GM23338 (cell line): ENCODE data around the gene WASF2. TPM values are rescaled to one million over a fixed set of nuclear protein-coding genes. Genes with fewer than 3 reads are reported as not detected.

Source experiments
- ATAC-seq: fragments of 200-7000 bp; cut with Tn5 transposase; 3 replicates; pipeline ENCODE4 v1.9.1; 2020
- DNase-seq: peaks from one replicate; pipeline ENCODE4 v3.0.0-alpha.2; 2015; ENCODE audit warnings: low spot score
- H2AFZ ChIP-seq: fragments of 200-600 bp; sonication (generic); 2 replicates; pipeline ENCODE4 v1.8.0; 2016; ENCODE audit warnings: antibody characterized with exemption, mild to moderate bottlenecking, moderate library complexity
- H3F3A ChIP-seq: fragments of 200-600 bp; sonication (generic); replicated peaks from 2 replicates; pipeline ENCODE4 v1.8.0; 2017; ENCODE audit warnings: antibody characterized with exemption, mixed run types, low read depth
- H3K27ac ChIP-seq: fragments of 200-600 bp; sonication (generic); 2 replicates; pipeline ENCODE4 v1.6.1; 2016; ENCODE audit warnings: low read depth
- H3K27me3 ChIP-seq: fragments of 200-600 bp; sonication (generic); 2 replicates; pipeline ENCODE4 v1.8.0; 2016; ENCODE audit warnings: mild to moderate bottlenecking, mixed run types, moderate library complexity; ENCODE audit not compliant: insufficient read depth
- H3K36me3 ChIP-seq: fragments of 200-600 bp; sonication (generic); 2 replicates; pipeline ENCODE4 v1.8.0; 2016; ENCODE audit warnings: mild to moderate bottlenecking; ENCODE audit not compliant: insufficient read depth
- H3K4me1 ChIP-seq: fragments of 200-600 bp; sonication (generic); 2 replicates; pipeline ENCODE4 v1.8.0; 2016; ENCODE audit warnings: mild to moderate bottlenecking, moderate library complexity; ENCODE audit not compliant: insufficient read depth
- H3K4me2 ChIP-seq: fragments of 200-600 bp; sonication (generic); 2 replicates; pipeline ENCODE4 v1.7.1; 2017; ENCODE audit warnings: mixed run types
- H3K4me3 ChIP-seq: fragments of 200-600 bp; sonication (generic); 2 replicates; pipeline ENCODE4 v1.6.1; 2016; ENCODE audit warnings: mixed run types
- H3K79me2 ChIP-seq: fragments of 200-600 bp; sonication (generic); replicated peaks from 2 replicates; pipeline ENCODE4 v1.8.0; 2017; ENCODE audit warnings: mild to moderate bottlenecking; ENCODE audit not compliant: insufficient read depth
- H3K9me2 ChIP-seq: fragments of 200-600 bp; sonication (generic); 2 replicates; pipeline ENCODE4 v1.8.0; 2017; ENCODE audit not compliant: insufficient read depth
- H4K20me1 ChIP-seq: fragments of 200-600 bp; sonication (generic); replicated peaks from 2 replicates; pipeline ENCODE4 v1.8.0; 2017; ENCODE audit warnings: mild to moderate bottlenecking; ENCODE audit not compliant: insufficient read depth
- H3K27ac Mint-ChIP-seq: 2 replicates; pipeline ENCODE4 v1.8.0; 2020; ENCODE audit warnings: inconsistent platforms, mild to moderate bottlenecking, moderate library complexity, mixed read lengths
- H3K27me3 Mint-ChIP-seq: 3 replicates; pipeline ENCODE4 v1.8.0; 2022; ENCODE audit warnings: low read depth, mild to moderate bottlenecking, moderate library complexity, mixed read lengths, inconsistent platforms; ENCODE audit not compliant: insufficient read depth, poor library complexity
- H3K36me3 Mint-ChIP-seq: 3 replicates; pipeline ENCODE4 v1.8.0; 2021; ENCODE audit warnings: low read depth, mild to moderate bottlenecking, inconsistent platforms, moderate library complexity, mixed read lengths
- H3K4me1 Mint-ChIP-seq: 3 replicates; pipeline ENCODE4 v1.8.0; 2020; ENCODE audit warnings: mild to moderate bottlenecking, inconsistent platforms, mixed read lengths
- H3K4me3 Mint-ChIP-seq: 3 replicates; pipeline ENCODE4 v1.8.0; 2021; ENCODE audit warnings: moderate library complexity, mild to moderate bottlenecking, inconsistent platforms, mixed read lengths
- H3K9me3 Mint-ChIP-seq: 3 replicates; pipeline ENCODE4 v1.8.0; 2020; ENCODE audit warnings: moderate library complexity, mild to moderate bottlenecking, inconsistent platforms, mixed read lengths
- CREB1 ChIP-seq: fragments of 250-450 bp; sonication (Bioruptor Pico); IDR thresholded peaks from 2 replicates; pipeline ENCODE4 v1.5.0; 2020; ENCODE audit warnings: low read depth, mild to moderate bottlenecking, moderate library complexity
- EZH2 ChIP-seq: fragments of 200-600 bp; sonication (generic); IDR thresholded peaks from one replicate; pipeline ENCODE4 v1.8.0; 2017; ENCODE audit warnings: antibody characterized with exemption, mild to moderate bottlenecking, low read depth; ENCODE audit not compliant: unreplicated experiment
- EZH2phosphoT487 ChIP-seq: fragments of 200-600 bp; sonication (generic); IDR thresholded peaks from one replicate; pipeline ENCODE4 v1.8.1; 2018; ENCODE audit warnings: antibody characterized with exemption; ENCODE audit not compliant: unreplicated experiment
- JUNB ChIP-seq: IDR thresholded peaks from one replicate; pipeline ENCODE4 v1.6.1; 2016; ENCODE audit warnings: antibody characterized with exemption; ENCODE audit not compliant: unreplicated experiment
- NANOG ChIP-seq: IDR thresholded peaks from 2 replicates; pipeline ENCODE4 v1.6.1; 2016; ENCODE audit warnings: antibody characterized with exemption, borderline replicate concordance
- POLR2AphosphoS5 ChIP-seq: IDR thresholded peaks from 2 replicates; pipeline ENCODE4 v1.6.1; 2016; ENCODE audit warnings: antibody characterized with exemption, low read depth
- STAT1 ChIP-seq: IDR thresholded peaks from one replicate; pipeline ENCODE4 v1.6.1; 2016; ENCODE audit warnings: antibody characterized with exemption; ENCODE audit not compliant: unreplicated experiment
- ZNF114 ChIP-seq: fragments of 250-450 bp; sonication (Bioruptor Pico); IDR thresholded peaks from 2 replicates; pipeline ENCODE4 v1.5.0; 2020; ENCODE audit warnings: mild to moderate bottlenecking, moderate library complexity
- ZNF331 ChIP-seq: fragments of 250-450 bp; sonication (Bioruptor Pico); IDR thresholded peaks from 2 replicates; pipeline ENCODE4 v1.5.0; 2020; ENCODE audit warnings: low read depth, mild to moderate bottlenecking, moderate library complexity
- polyA plus RNA-seq: library from polyadenylated mRNA; unstranded; fragments of >200 nt; fragmentation: Nextera tagmentation; extraction: Ambion mirVana; gene quantifications from 2 replicates; pipeline ENCODE4 v1.2.1, GENCODE V29; 2016
- total RNA-seq: library from RNA; depleted of rRNA; stranded (reverse); fragments of >200 nt; shearing (Covaris generic); gene quantifications from 2 replicates; pipeline ENCODE4 v1.2.3, GENCODE V29; 2014
- TF ChIP-seq, protein P1 (sequence below): fragments of 250-450 bp; sonication (Bioruptor Pico); IDR thresholded peaks from 2 replicates; pipeline ENCODE4 v1.5.0; 2020; ENCODE audit warnings: mild to moderate bottlenecking, moderate library complexity
- TF ChIP-seq, protein P2 (sequence below): IDR thresholded peaks from one replicate; pipeline ENCODE4 v1.6.1; 2018; ENCODE audit warnings: antibody characterized with exemption; ENCODE audit not compliant: unreplicated experiment
- TF ChIP-seq, protein P3 (sequence below): IDR thresholded peaks from 2 replicates; pipeline ENCODE4 v1.6.1; 2016; ENCODE audit warnings: antibody characterized with exemption
- TF ChIP-seq, protein P4 (sequence below), 2 experiments: fragments of 200-600 bp in 1 of 2; sonication (generic) in 1 of 2; conservative IDR thresholded peaks; 2 replicates each; pipeline versions ENCODE4 v1.5.1 to v1.6.1; 2016 to 2017; ENCODE audit warnings: antibody characterized with exemption in 2 of 2, low read depth in 2 of 2, mild to moderate bottlenecking in 2 of 2, moderate library complexity in 1 of 2

WASF2 gene
- total and polyA plus RNA-seq, 2 experiments from 2014 or later: 40.9 to 95.6 TPM

DNA sequence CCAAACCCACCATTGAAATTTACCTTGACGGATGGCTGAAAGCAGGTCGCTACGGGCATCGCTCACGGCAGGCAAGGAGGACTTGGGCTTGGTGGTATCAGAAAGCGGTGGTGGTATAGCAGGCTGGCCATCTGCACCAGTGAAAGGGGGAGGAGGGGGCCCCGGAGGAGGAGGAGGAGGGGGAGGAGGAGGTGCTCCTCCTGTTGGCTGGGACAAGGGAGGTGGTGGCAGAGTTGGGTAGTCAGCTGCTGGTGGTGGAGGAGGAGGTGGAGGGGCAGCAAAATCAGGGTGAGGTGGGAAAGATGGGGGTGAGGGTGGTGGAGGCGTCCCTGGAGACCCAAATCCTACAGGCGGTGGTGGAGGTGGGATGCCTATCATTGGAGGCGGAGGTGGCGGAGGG lies 80.3 kb downstream of the WASF2 start:
- H3K4me3 Mint-ChIP-seq: no peak overlapping the region
- H3K4me3 ChIP-seq: no peak overlapping the region
- H3K36me3 ChIP-seq: peaks cover 20% of the 10 kb centered on the region
- no peak overlapping the region for H3K27ac ChIP-seq
- DNase-seq (no peak), ATAC-seq (no peak)
- no peaks in the 10 kb centered on the region for H4K20me1 ChIP-seq
- no peaks in the 10 kb centered on the region; the same call in 1 of the 2 replicates for H3F3A ChIP-seq
- no peak overlapping the region for H2AFZ ChIP-seq
- no peaks in the 10 kb centered on the region for H3K9me2 ChIP-seq
- H3K4me2 ChIP-seq: no peak overlapping the region
- H3K9me3 Mint-ChIP-seq: no peaks in the 10 kb centered on the region
- H3K4me1 ChIP-seq: peaks cover 16% of the 10 kb centered on the region
- peaks cover 69% of the 10 kb centered on the region for H3K36me3 Mint-ChIP-seq
- H3K27me3 ChIP-seq: no peaks in the 10 kb centered on the region
- H3K27me3 Mint-ChIP-seq: peaks cover 3% of the 10 kb centered on the region
- TF ChIP-seq ZNF331 (no peak), EZH2 (no peak), EZH2phosphoT487 (no peak), POLR2AphosphoS5 (no peak), NANOG (no peak), CREB1 (CRISPR knock-in tag) (no peak), STAT1 (no peak), JUNB (no peak), ZNF114 (CRISPR knock-in tag) (no peak)
- TF ChIP-seq, protein P1, sequence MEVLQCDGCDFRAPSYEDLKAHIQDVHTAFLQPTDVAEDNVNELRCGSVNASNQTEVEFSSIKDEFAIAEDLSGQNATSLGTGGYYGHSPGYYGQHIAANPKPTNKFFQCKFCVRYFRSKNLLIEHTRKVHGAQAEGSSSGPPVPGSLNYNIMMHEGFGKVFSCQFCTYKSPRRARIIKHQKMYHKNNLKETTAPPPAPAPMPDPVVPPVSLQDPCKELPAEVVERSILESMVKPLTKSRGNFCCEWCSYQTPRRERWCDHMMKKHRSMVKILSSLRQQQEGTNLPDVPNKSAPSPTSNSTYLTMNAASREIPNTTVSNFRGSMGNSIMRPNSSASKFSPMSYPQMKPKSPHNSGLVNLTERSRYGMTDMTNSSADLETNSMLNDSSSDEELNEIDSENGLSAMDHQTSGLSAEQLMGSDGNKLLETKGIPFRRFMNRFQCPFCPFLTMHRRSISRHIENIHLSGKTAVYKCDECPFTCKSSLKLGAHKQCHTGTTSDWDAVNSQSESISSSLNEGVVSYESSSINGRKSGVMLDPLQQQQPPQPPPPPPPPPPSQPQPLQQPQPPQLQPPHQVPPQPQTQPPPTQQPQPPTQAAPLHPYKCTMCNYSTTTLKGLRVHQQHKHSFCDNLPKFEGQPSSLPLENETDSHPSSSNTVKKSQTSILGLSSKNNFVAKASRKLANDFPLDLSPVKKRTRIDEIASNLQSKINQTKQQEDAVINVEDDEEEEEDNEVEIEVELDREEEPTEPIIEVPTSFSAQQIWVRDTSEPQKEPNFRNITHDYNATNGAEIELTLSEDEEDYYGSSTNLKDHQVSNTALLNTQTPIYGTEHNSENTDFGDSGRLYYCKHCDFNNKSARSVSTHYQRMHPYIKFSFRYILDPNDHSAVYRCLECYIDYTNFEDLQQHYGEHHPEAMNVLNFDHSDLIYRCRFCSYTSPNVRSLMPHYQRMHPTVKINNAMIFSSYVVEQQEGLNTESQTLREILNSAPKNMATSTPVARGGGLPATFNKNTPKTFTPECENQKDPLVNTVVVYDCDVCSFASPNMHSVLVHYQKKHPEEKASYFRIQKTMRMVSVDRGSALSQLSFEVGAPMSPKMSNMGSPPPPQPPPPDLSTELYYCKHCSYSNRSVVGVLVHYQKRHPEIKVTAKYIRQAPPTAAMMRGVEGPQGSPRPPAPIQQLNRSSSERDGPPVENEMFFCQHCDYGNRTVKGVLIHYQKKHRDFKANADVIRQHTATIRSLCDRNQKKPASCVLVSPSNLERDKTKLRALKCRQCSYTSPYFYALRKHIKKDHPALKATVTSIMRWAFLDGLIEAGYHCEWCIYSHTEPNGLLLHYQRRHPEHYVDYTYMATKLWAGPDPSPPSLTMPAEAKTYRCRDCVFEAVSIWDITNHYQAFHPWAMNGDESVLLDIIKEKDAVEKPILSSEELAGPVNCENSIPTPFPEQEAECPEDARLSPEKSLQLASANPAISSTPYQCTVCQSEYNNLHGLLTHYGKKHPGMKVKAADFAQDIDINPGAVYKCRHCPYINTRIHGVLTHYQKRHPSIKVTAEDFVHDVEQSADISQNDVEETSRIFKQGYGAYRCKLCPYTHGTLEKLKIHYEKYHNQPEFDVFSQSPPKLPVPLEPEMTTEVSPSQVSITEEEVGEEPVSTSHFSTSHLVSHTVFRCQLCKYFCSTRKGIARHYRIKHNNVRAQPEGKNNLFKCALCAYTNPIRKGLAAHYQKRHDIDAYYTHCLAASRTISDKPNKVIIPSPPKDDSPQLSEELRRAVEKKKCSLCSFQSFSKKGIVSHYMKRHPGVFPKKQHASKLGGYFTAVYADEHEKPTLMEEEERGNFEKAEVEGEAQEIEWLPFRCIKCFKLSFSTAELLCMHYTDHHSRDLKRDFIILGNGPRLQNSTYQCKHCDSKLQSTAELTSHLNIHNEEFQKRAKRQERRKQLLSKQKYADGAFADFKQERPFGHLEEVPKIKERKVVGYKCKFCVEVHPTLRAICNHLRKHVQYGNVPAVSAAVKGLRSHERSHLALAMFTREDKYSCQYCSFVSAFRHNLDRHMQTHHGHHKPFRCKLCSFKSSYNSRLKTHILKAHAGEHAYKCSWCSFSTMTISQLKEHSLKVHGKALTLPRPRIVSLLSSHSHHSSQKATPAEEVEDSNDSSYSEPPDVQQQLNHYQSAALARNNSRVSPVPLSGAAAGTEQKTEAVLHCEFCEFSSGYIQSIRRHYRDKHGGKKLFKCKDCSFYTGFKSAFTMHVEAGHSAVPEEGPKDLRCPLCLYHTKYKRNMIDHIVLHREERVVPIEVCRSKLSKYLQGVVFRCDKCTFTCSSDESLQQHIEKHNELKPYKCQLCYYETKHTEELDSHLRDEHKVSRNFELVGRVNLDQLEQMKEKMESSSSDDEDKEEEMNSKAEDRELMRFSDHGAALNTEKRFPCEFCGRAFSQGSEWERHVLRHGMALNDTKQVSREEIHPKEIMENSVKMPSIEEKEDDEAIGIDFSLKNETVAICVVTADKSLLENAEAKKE: no peak
- TF ChIP-seq, protein P2, sequence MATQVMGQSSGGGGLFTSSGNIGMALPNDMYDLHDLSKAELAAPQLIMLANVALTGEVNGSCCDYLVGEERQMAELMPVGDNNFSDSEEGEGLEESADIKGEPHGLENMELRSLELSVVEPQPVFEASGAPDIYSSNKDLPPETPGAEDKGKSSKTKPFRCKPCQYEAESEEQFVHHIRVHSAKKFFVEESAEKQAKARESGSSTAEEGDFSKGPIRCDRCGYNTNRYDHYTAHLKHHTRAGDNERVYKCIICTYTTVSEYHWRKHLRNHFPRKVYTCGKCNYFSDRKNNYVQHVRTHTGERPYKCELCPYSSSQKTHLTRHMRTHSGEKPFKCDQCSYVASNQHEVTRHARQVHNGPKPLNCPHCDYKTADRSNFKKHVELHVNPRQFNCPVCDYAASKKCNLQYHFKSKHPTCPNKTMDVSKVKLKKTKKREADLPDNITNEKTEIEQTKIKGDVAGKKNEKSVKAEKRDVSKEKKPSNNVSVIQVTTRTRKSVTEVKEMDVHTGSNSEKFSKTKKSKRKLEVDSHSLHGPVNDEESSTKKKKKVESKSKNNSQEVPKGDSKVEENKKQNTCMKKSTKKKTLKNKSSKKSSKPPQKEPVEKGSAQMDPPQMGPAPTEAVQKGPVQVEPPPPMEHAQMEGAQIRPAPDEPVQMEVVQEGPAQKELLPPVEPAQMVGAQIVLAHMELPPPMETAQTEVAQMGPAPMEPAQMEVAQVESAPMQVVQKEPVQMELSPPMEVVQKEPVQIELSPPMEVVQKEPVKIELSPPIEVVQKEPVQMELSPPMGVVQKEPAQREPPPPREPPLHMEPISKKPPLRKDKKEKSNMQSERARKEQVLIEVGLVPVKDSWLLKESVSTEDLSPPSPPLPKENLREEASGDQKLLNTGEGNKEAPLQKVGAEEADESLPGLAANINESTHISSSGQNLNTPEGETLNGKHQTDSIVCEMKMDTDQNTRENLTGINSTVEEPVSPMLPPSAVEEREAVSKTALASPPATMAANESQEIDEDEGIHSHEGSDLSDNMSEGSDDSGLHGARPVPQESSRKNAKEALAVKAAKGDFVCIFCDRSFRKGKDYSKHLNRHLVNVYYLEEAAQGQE: no peak
- TF ChIP-seq, protein P3, sequence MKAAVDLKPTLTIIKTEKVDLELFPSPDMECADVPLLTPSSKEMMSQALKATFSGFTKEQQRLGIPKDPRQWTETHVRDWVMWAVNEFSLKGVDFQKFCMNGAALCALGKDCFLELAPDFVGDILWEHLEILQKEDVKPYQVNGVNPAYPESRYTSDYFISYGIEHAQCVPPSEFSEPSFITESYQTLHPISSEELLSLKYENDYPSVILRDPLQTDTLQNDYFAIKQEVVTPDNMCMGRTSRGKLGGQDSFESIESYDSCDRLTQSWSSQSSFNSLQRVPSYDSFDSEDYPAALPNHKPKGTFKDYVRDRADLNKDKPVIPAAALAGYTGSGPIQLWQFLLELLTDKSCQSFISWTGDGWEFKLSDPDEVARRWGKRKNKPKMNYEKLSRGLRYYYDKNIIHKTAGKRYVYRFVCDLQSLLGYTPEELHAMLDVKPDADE: no peak
- TF ChIP-seq, protein P4, sequence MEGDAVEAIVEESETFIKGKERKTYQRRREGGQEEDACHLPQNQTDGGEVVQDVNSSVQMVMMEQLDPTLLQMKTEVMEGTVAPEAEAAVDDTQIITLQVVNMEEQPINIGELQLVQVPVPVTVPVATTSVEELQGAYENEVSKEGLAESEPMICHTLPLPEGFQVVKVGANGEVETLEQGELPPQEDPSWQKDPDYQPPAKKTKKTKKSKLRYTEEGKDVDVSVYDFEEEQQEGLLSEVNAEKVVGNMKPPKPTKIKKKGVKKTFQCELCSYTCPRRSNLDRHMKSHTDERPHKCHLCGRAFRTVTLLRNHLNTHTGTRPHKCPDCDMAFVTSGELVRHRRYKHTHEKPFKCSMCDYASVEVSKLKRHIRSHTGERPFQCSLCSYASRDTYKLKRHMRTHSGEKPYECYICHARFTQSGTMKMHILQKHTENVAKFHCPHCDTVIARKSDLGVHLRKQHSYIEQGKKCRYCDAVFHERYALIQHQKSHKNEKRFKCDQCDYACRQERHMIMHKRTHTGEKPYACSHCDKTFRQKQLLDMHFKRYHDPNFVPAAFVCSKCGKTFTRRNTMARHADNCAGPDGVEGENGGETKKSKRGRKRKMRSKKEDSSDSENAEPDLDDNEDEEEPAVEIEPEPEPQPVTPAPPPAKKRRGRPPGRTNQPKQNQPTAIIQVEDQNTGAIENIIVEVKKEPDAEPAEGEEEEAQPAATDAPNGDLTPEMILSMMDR (conservative IDR thresholded peaks at IDR 0.05; ENCODE audit: low read depth in 2 of 2): no peak
- H3K4me1 Mint-ChIP-seq: peaks cover 26% of the 10 kb centered on the region
- H3K27ac Mint-ChIP-seq: no peak overlapping the region
- H3K79me2 ChIP-seq: no peaks in the 10 kb centered on the region
